Upper lobe of right lung (tissue), 1 donor: ENCODE measurements around the gene RYR1. TPM values are rescaled to one million over a fixed set of nuclear protein-coding genes. Genes with fewer than 3 reads are reported as not detected.

Experiments used
- ATAC-seq: fragments of 200-7000 bp; cut with Tn5 transposase; one replicate; pipeline ENCODE4 v1.9.1; 2020; ENCODE audit warnings: mild to moderate bottlenecking, moderate library complexity
- DNase-seq: peaks from one replicate; pipeline ENCODE4 v3.0.0-alpha.2; 2020
- H3K27ac ChIP-seq: fragments of 200-600 bp; one replicate; pipeline ENCODE4 v1.8.0; 2022
- H3K27me3 ChIP-seq: fragments of 200-600 bp; one replicate; pipeline ENCODE4 v1.8.0; 2022; ENCODE audit warnings: mild to moderate bottlenecking
- H3K36me3 ChIP-seq: fragments of 200-600 bp; one replicate; pipeline ENCODE4 v1.8.0; 2022
- H3K4me1 ChIP-seq: fragments of 200-600 bp; one replicate; pipeline ENCODE4 v1.8.0; 2022
- H3K4me3 ChIP-seq: fragments of 200-600 bp; one replicate; pipeline ENCODE4 v1.8.0; 2022; ENCODE audit warnings: mild to moderate bottlenecking
- H3K9me3 ChIP-seq: fragments of 200-600 bp; one replicate; pipeline ENCODE4 v1.8.0; 2022
- intact Hi-C: fragments of 100-400 bp; cut with DNase I; formaldehyde crosslinking; loops from one replicate; pipeline ENCODE4 v1.11.0; 2022
- total RNA-seq: library from RNA; stranded (reverse); fragmentation: NEBNext Ultra II Directional; extraction: Animal tissue kit (Norgen Biotek cat#: 25700); gene quantifications from one replicate; pipeline ENCODE4 v1.2.1, GENCODE V29; 2021
- TF ChIP-seq, protein P1 (sequence below): fragments of 200-600 bp; IDR thresholded peaks from one replicate; pipeline ENCODE4 v1.8.0; 2022; ENCODE audit warnings: antibody characterized with exemption
- donor health status: DM: no; HTN: yes; CAD: no; lungs with severe emphysema.

The RYR1 gene
- total RNA-seq, 1 donor from 2014 or later = 6.5 TPM

- ATAC-seq (peak; percentile 29), DNase-seq (no peak)
- intact Hi-C loops = no loop called here
- TF ChIP-seq, protein P1, sequence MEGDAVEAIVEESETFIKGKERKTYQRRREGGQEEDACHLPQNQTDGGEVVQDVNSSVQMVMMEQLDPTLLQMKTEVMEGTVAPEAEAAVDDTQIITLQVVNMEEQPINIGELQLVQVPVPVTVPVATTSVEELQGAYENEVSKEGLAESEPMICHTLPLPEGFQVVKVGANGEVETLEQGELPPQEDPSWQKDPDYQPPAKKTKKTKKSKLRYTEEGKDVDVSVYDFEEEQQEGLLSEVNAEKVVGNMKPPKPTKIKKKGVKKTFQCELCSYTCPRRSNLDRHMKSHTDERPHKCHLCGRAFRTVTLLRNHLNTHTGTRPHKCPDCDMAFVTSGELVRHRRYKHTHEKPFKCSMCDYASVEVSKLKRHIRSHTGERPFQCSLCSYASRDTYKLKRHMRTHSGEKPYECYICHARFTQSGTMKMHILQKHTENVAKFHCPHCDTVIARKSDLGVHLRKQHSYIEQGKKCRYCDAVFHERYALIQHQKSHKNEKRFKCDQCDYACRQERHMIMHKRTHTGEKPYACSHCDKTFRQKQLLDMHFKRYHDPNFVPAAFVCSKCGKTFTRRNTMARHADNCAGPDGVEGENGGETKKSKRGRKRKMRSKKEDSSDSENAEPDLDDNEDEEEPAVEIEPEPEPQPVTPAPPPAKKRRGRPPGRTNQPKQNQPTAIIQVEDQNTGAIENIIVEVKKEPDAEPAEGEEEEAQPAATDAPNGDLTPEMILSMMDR = no peak
- Histone ChIP-seq H3K9me3 (no peaks in the 10 kb centered on the region), H3K27ac (no peak overlapping the region), H3K27me3 (no peaks in the 10 kb centered on the region), H3K4me3 (no peak overlapping the region), H3K4me1 (no peaks in the 10 kb centered on the region), H3K36me3 (no peaks in the 10 kb centered on the region)
Observed at GRCh38 chr19:38583219-38583984, 149.9 kb downstream of the RYR1 start.

GRCh38 chr19:38583985-38584305, 150.5 kb downstream of the RYR1 start:
- intact Hi-C loops = no loop called here
- no peak for DNase-seq

GRCh38 chr19:38587562-38587961, 154.1 kb downstream of the RYR1 start:
- TF ChIP-seq, protein P1 = no peak
- no peak for ATAC-seq
- intact Hi-C loops = no loop called here

More at GRCh38 chr19:38583985-38584305, 150.5 kb downstream of the RYR1 start:
- ATAC-seq = no peak
- TF ChIP-seq, protein P1 = no peak
- H3K27me3 ChIP-seq = no peaks in the 10 kb centered on the region
- no peaks in the 10 kb centered on the region for H3K9me3 ChIP-seq
- no peaks in the 10 kb centered on the region for H3K36me3 ChIP-seq
- no peaks in the 10 kb centered on the region for H3K4me1 ChIP-seq
- no peak overlapping the region for H3K4me3 ChIP-seq
- no peak overlapping the region for H3K27ac ChIP-seq

GRCh38 chr19:38588041-38588440, 154.6 kb downstream of the RYR1 start:
- Histone ChIP-seq H3K27ac (no peak overlapping the region), H3K4me3 (no peak overlapping the region), H3K36me3 (no peaks in the 10 kb centered on the region), H3K4me1 (no peaks in the 10 kb centered on the region), H3K27me3 (no peaks in the 10 kb centered on the region), H3K9me3 (no peaks in the 10 kb centered on the region)
- intact Hi-C loops = no loop called here
- ATAC-seq (no peak), DNase-seq (no peak)
- TF ChIP-seq, protein P1 = no peak

More at GRCh38 chr19:38587562-38587961, 154.1 kb downstream of the RYR1 start:
- no peak overlapping the region for H3K27ac ChIP-seq
- H3K4me1 ChIP-seq = no peaks in the 10 kb centered on the region
- H3K27me3 ChIP-seq = no peaks in the 10 kb centered on the region
- no peak overlapping the region for H3K4me3 ChIP-seq
- H3K9me3 ChIP-seq = no peaks in the 10 kb centered on the region
- no peaks in the 10 kb centered on the region for H3K36me3 ChIP-seq
- no peak for DNase-seq

GRCh38 chr19:38592940-38593339, 159.4 kb downstream of the RYR1 start:
- TF ChIP-seq, protein P1 = no peak
- Histone ChIP-seq H3K36me3 (no peaks in the 10 kb centered on the region), H3K27me3 (no peaks in the 10 kb centered on the region), H3K9me3 (no peaks in the 10 kb centered on the region), H3K4me1 (no peaks in the 10 kb centered on the region), H3K4me3 (no peak overlapping the region), H3K27ac (no peak overlapping the region)
- intact Hi-C loops = no loop called here
- ATAC-seq (no peak), DNase-seq (no peak)
